Measurements from ENCODE around the gene PRR5L. TPM values are rescaled to one million over a fixed set of nuclear protein-coding genes. Genes with fewer than 3 reads are reported as not detected.
"Not testable (repeated sequence)": the region's sequence is repeated elsewhere in the genome, so short reads cannot be mapped to it uniquely, and the experiment has no call there.

Gene PRR5L
- total and polyA plus RNA-seq, 2 experiments from 2014 or later: 3.1 to 8.9 TPM

DNA sequence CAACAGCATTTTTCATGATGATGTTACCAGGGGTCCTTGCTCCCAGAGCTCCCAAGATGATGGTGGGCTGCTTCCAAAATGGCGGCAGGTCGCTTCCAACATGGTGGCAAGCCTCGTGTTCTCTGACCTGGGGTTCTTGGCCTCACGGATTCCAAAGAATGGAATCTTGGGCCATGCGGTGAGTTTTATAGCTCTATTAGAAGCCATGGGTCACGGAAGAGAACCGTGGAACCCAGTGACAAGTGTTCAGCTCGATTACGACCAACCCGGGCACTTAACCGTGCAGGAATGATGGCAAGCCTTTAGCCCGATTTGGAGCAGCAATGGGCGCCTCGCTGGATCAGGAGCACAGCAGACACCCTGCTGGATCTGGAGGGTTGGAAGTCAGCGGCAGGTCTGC is 28.9 kb downstream of the PRR5L start:
- H3K27ac Mint-ChIP-seq: peak overlapping the region; percentile 65; the same call in 1 of the 2 replicates
- H3K9me2 ChIP-seq (ENCODE audit: insufficient read depth); H3K27ac ChIP-seq (ENCODE audit: low read depth); H3K4me3 Mint-ChIP-seq; H4K20me1 ChIP-seq (replicated peaks; ENCODE audit: insufficient read depth); H3K27me3 ChIP-seq (ENCODE audit: insufficient read depth); H3K36me3 ChIP-seq (ENCODE audit: insufficient read depth); H3K9me3 Mint-ChIP-seq; H3K36me3 Mint-ChIP-seq (ENCODE audit: low read depth); H3K4me2 ChIP-seq; H3F3A ChIP-seq (replicated peaks; ENCODE audit: low read depth); H2AFZ ChIP-seq; ATAC-seq; H3K4me3 ChIP-seq; H3K79me2 ChIP-seq (replicated peaks; ENCODE audit: insufficient read depth); DNase-seq (ENCODE audit: low spot score); H3K27me3 Mint-ChIP-seq (ENCODE audit: insufficient read depth, low read depth, poor library complexity): not testable (repeated sequence)
- H3K4me1 ChIP-seq (ENCODE audit: insufficient read depth): peaks cover 19% of the 10 kb centered on the region; the same call in 1 of the 2 replicates
- peaks cover 21% of the 10 kb centered on the region for H3K4me1 Mint-ChIP-seq

DNA sequence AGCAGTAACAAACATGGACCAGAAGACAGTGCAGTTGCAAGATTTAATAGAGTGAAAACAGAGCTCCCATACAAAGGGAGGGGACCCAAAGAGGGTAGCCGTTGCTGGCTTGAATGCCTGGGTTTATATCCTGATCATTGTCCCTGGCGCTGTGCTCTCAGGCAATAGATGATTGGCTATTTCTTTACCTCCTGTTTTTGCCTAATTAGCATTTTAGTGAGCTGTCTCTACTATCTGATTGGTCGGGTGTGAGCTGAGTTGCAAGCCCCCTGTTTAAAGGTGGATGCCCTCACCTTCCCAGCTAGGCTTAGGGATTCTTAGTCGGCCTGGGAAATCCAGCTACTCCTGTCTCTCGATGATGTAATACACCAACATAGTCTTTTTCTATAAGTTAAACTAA is 29.3 kb downstream of the PRR5L start:
- not testable (repeated sequence) for H3K27me3 Mint-ChIP-seq (ENCODE audit: insufficient read depth, low read depth, poor library complexity); H3K27me3 ChIP-seq (ENCODE audit: insufficient read depth); DNase-seq (ENCODE audit: low spot score); H3K79me2 ChIP-seq (replicated peaks; ENCODE audit: insufficient read depth); H3K4me2 ChIP-seq; H3K9me2 ChIP-seq (ENCODE audit: insufficient read depth); H3K9me3 Mint-ChIP-seq; H3K4me3 Mint-ChIP-seq; ATAC-seq; H3K4me3 ChIP-seq; H3K36me3 ChIP-seq (ENCODE audit: insufficient read depth); H4K20me1 ChIP-seq (replicated peaks; ENCODE audit: insufficient read depth); H3F3A ChIP-seq (replicated peaks; ENCODE audit: low read depth); H3K36me3 Mint-ChIP-seq (ENCODE audit: low read depth); H2AFZ ChIP-seq
- H3K4me1 Mint-ChIP-seq: peaks cover 21% of the 10 kb centered on the region
- peak overlapping the region; percentile 65; the same call in 1 of the 2 replicates for H3K27ac Mint-ChIP-seq
- Histone ChIP-seq H3K27ac (ENCODE audit: low read depth) (0 out of 2 replicates have a peak overlapping the region, but pooled peaks have one; percentile 12), H3K4me1 (ENCODE audit: insufficient read depth) (peaks cover 19% of the 10 kb centered on the region; the same call in 1 of the 2 replicates)

DNA sequence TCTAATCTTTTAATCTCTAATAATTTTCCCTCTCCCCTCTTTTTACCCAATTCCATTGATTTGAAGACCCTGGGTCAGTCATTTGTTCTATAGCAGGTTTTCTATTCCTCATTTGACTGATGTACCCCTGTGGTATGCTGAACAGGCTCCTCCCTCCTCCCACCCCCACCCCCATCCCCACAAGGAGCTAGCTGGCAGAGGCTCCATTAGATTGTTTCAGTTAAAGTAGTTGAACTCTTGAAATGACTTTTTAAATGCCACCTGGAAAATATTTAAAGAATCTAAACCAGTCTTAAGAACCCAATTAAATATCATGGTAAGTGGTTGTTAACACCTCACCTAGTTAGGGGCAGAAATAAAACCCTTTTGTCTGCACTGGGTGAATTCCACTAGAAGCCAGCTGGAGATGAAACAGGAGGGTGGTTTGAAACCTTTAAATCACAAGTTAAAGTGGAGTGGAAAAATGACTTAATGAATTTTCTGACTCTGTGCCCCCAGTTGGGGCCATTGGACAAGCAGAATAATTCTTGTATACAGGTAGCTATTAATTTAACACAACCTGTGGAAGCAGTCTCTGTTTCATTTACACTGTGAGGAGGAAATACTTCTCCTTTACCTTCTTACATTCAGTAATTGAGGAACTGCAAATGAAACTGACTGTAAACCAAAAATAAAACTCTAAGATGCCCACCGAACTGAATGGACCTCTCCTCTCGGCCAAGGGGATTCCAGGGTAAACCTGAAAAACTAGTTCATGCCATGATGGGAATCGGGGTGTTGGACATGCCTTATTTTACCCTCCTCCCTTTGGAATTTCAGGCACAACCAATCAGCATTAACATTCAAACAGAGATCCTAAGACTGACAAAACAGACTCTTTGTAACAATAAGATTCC is 30.7 kb downstream of the PRR5L start:
- H3K4me2 ChIP-seq: peak overlapping the region; percentile 27; the same call in 1 of the 2 replicates
- Mint-ChIP-seq H3K27ac (no peak overlapping the region; the same call in 1 of the 2 replicates), H3K4me1 (peaks cover 21% of the 10 kb centered on the region), H3K27me3 (ENCODE audit: insufficient read depth, low read depth, poor library complexity) (no peaks in the 10 kb centered on the region), H3K36me3 (ENCODE audit: low read depth) (no peaks in the 10 kb centered on the region; the same call in 2 of the 3 replicates), H3K4me3 (no peak overlapping the region), H3K9me3 (no peaks in the 10 kb centered on the region; the same call in 2 of the 3 replicates)
- no peaks in the 10 kb centered on the region for H4K20me1 ChIP-seq (replicated peaks; ENCODE audit: insufficient read depth)
- ATAC-seq (peak; percentile 69), DNase-seq (ENCODE audit: low spot score) (peak; percentile 80)
- 0 out of 2 replicates have a peak, but pooled peaks cover 4% of the 10 kb centered on the region for H3K9me2 ChIP-seq (ENCODE audit: insufficient read depth)
- no peaks in the 10 kb centered on the region for H3F3A ChIP-seq (replicated peaks; ENCODE audit: low read depth)
- H2AFZ ChIP-seq: no peak overlapping the region
- H3K4me3 ChIP-seq: peak overlapping the region; percentile 5; the same call in 1 of the 2 replicates
- no peaks in the 10 kb centered on the region for H3K27me3 ChIP-seq (ENCODE audit: insufficient read depth)
- no peaks in the 10 kb centered on the region for H3K79me2 ChIP-seq (replicated peaks; ENCODE audit: insufficient read depth)
- peaks cover 19% of the 10 kb centered on the region; the same call in 1 of the 2 replicates for H3K4me1 ChIP-seq (ENCODE audit: insufficient read depth)
- no peaks in the 10 kb centered on the region for H3K36me3 ChIP-seq (ENCODE audit: insufficient read depth)
- peak overlapping the region; percentile 79 for H3K27ac ChIP-seq (ENCODE audit: low read depth)
- TF ChIP-seq STAT1 (IDR thresholded peaks at IDR 0.05; ENCODE audit: unreplicated experiment) (no peak), JUNB (IDR thresholded peaks at IDR 0.05; ENCODE audit: unreplicated experiment) (no peak), CREB1 (CRISPR knock-in tag; IDR thresholded peaks at IDR 0.05; ENCODE audit: low read depth) (no peak), ZNF114 (CRISPR knock-in tag; IDR thresholded peaks at IDR 0.05) (no peak), POLR2AphosphoS5 (IDR thresholded peaks at IDR 0.05; ENCODE audit: low read depth) (no peak), NANOG (IDR thresholded peaks at IDR 0.05; ENCODE audit: borderline replicate concordance) (no peak), ZNF331 (CRISPR knock-in tag; IDR thresholded peaks at IDR 0.05; ENCODE audit: low read depth) (no peak), EZH2 (IDR thresholded peaks at IDR 0.05; ENCODE audit: low read depth, unreplicated experiment) (no peak), EZH2phosphoT487 (IDR thresholded peaks at IDR 0.05; ENCODE audit: unreplicated experiment) (no peak)
- TF ChIP-seq, protein P1, sequence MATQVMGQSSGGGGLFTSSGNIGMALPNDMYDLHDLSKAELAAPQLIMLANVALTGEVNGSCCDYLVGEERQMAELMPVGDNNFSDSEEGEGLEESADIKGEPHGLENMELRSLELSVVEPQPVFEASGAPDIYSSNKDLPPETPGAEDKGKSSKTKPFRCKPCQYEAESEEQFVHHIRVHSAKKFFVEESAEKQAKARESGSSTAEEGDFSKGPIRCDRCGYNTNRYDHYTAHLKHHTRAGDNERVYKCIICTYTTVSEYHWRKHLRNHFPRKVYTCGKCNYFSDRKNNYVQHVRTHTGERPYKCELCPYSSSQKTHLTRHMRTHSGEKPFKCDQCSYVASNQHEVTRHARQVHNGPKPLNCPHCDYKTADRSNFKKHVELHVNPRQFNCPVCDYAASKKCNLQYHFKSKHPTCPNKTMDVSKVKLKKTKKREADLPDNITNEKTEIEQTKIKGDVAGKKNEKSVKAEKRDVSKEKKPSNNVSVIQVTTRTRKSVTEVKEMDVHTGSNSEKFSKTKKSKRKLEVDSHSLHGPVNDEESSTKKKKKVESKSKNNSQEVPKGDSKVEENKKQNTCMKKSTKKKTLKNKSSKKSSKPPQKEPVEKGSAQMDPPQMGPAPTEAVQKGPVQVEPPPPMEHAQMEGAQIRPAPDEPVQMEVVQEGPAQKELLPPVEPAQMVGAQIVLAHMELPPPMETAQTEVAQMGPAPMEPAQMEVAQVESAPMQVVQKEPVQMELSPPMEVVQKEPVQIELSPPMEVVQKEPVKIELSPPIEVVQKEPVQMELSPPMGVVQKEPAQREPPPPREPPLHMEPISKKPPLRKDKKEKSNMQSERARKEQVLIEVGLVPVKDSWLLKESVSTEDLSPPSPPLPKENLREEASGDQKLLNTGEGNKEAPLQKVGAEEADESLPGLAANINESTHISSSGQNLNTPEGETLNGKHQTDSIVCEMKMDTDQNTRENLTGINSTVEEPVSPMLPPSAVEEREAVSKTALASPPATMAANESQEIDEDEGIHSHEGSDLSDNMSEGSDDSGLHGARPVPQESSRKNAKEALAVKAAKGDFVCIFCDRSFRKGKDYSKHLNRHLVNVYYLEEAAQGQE (IDR thresholded peaks at IDR 0.05; ENCODE audit: unreplicated experiment): no peak
- TF ChIP-seq, protein P2, sequence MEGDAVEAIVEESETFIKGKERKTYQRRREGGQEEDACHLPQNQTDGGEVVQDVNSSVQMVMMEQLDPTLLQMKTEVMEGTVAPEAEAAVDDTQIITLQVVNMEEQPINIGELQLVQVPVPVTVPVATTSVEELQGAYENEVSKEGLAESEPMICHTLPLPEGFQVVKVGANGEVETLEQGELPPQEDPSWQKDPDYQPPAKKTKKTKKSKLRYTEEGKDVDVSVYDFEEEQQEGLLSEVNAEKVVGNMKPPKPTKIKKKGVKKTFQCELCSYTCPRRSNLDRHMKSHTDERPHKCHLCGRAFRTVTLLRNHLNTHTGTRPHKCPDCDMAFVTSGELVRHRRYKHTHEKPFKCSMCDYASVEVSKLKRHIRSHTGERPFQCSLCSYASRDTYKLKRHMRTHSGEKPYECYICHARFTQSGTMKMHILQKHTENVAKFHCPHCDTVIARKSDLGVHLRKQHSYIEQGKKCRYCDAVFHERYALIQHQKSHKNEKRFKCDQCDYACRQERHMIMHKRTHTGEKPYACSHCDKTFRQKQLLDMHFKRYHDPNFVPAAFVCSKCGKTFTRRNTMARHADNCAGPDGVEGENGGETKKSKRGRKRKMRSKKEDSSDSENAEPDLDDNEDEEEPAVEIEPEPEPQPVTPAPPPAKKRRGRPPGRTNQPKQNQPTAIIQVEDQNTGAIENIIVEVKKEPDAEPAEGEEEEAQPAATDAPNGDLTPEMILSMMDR (conservative IDR thresholded peaks at IDR 0.05; ENCODE audit: low read depth in 2 of 2): no peak
- TF ChIP-seq, protein P3, sequence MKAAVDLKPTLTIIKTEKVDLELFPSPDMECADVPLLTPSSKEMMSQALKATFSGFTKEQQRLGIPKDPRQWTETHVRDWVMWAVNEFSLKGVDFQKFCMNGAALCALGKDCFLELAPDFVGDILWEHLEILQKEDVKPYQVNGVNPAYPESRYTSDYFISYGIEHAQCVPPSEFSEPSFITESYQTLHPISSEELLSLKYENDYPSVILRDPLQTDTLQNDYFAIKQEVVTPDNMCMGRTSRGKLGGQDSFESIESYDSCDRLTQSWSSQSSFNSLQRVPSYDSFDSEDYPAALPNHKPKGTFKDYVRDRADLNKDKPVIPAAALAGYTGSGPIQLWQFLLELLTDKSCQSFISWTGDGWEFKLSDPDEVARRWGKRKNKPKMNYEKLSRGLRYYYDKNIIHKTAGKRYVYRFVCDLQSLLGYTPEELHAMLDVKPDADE (IDR thresholded peaks at IDR 0.05): no peak

Data from GM23338 (cell line).